ENCODE results near the gene CFAP126.
"Not testable (repeated sequence)": the region's sequence is repeated elsewhere in the genome, so short reads cannot be mapped to it uniquely, and the experiment has no call there.

CFAP126 gene

DNA sequence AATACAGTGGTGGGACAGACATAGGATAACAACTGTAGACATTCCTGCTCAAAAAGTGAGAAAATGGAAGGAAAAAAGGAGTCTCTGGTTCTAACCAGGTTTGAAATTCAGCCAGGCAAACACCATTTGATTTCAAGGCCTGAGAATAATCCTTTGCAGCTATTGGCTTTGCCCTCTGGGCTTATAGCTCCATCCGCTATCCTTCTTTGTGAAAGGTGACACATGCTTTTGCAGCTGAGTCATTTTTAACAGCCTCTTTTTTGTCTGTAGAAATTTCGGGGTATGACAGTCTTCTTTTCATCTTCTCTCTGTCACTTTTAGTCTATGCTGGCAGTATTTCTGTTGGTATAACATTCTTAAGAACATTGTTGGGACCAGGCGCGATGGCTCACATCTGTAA is 37.3 kb downstream of the CFAP126 start:
- Histone ChIP-seq H2AFZ (ENCODE audit: low read length) (no peak overlapping the region), H3K4me1 (ENCODE audit: insufficient read depth, low read length, severe bottlenecking) (no peaks in the 10 kb centered on the region), H3K79me2 (ENCODE audit: insufficient read depth, low read length) (no peaks in the 10 kb centered on the region), H3K36me3 (ENCODE audit: insufficient read depth, low read length) (peaks cover 66% of the 10 kb centered on the region), H3F3A (ENCODE audit: insufficient read depth, low read length) (no peaks in the 10 kb centered on the region), H3K4me3 (ENCODE audit: low read depth, low read length, poor library complexity, severe bottlenecking) (no peak overlapping the region), H3K27ac (ENCODE audit: low read depth, low read length, poor library complexity, severe bottlenecking) (no peak overlapping the region), H3K27me3 (ENCODE audit: insufficient read depth, low read length) (no peaks in the 10 kb centered on the region), H3K9ac (ENCODE audit: low read length) (no peak overlapping the region), H3K9me2 (ENCODE audit: low read depth, low read length) (no peaks in the 10 kb centered on the region), H3K9me3 (ENCODE audit: low read length) (no peaks in the 10 kb centered on the region), H4K20me1 (ENCODE audit: insufficient read depth, low read length) (no peaks in the 10 kb centered on the region), H3K4me2 (ENCODE audit: low read length) (no peak overlapping the region)
- TF ChIP-seq CTCF (IDR thresholded peaks at IDR 0.05; ENCODE audit: low read length) (no peak), EZH2 (IDR thresholded peaks at IDR 0.05; ENCODE audit: borderline replicate concordance, low read length) (no peak)

DNA sequence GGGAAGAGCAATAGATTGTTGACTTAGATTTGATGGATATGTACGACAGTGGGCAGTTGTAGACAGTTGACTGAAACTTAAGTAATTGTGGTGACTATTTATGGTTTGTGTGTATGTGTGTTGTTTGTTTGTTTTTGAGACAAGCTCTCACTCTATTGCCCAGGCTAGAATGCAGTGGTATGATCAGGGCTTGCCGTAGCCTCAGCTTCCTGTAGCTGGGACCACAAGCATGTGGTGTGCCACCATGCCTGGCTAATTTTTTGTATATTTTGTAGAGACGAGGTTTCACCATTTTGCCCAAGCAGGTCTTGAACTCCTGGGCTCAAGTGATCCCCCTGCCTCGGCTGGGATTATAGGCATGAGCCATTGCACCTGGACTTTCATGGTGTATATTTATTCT is 43.7 kb downstream of the CFAP126 start:
- Histone ChIP-seq H3K4me1 (ENCODE audit: insufficient read depth, low read length, severe bottlenecking) (no peaks in the 10 kb centered on the region), H3K9me2 (ENCODE audit: low read depth, low read length) (no peaks in the 10 kb centered on the region), H3K27me3 (ENCODE audit: insufficient read depth, low read length) (no peaks in the 10 kb centered on the region), H3K27ac (ENCODE audit: low read depth, low read length, poor library complexity, severe bottlenecking) (no peak overlapping the region), H4K20me1 (ENCODE audit: insufficient read depth, low read length) (no peaks in the 10 kb centered on the region), H3F3A (ENCODE audit: insufficient read depth, low read length) (no peaks in the 10 kb centered on the region), H3K9ac (ENCODE audit: low read length) (no peak overlapping the region), H2AFZ (ENCODE audit: low read length) (no peak overlapping the region), H3K4me2 (ENCODE audit: low read length) (no peak overlapping the region), H3K36me3 (ENCODE audit: insufficient read depth, low read length) (peaks cover 46% of the 10 kb centered on the region), H3K79me2 (ENCODE audit: insufficient read depth, low read length) (no peaks in the 10 kb centered on the region; the same call in 1 of the 2 replicates), H3K9me3 (ENCODE audit: low read length) (no peaks in the 10 kb centered on the region), H3K4me3 (ENCODE audit: low read depth, low read length, poor library complexity, severe bottlenecking) (no peak overlapping the region)
- TF ChIP-seq EZH2 (IDR thresholded peaks at IDR 0.05; ENCODE audit: borderline replicate concordance, low read length) (no peak), CTCF (IDR thresholded peaks at IDR 0.05; ENCODE audit: low read length) (no peak)

DNA sequence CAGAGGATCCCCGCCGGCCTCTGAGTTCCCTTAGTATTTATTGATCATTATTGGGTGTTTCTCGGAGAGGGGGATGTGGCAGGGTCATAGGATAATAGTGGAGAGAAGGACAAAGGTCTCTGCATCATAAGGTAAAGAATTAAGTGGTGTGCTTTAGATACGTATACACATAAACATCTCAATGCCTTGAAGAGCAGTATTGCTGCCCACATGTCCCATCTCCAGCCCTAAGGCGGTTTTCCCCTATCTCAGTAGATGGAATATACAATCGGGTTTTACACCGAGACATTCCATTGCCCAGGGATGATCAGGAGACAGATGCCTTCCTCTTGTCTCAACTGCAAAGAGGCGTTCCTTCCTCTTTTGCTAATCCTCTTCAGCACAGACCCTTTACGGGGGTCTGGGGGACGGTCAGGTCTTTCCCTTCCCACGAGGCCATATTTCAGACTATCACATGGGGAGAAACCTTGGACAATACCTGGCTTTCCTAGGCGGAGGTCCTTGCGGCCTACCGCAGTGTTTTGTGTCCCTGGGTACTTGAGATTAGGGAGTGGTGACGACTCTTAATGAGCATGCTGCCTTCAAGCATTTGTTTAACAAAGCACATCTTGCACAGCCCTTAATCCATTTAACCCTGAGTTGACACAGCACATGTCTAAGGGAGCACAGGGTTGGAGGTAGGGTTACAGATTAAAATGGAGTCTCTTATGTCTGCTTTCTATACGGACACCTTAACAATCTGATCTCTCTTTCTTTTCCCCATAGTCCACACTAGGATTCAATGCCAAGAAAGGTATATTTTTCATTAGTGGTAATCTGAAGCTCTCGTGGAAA is 51.6 kb downstream of the CFAP126 start:
- not testable (repeated sequence) for H2AFZ ChIP-seq (ENCODE audit: low read length); H4K20me1 ChIP-seq (ENCODE audit: insufficient read depth, low read length); H3K27me3 ChIP-seq (ENCODE audit: insufficient read depth, low read length); H3K9me2 ChIP-seq (ENCODE audit: low read depth, low read length); H3K9ac ChIP-seq (ENCODE audit: low read length); H3K4me2 ChIP-seq (ENCODE audit: low read length); H3K4me3 ChIP-seq (ENCODE audit: low read depth, low read length, poor library complexity, severe bottlenecking); H3F3A ChIP-seq (ENCODE audit: insufficient read depth, low read length); H3K27ac ChIP-seq (ENCODE audit: low read depth, low read length, poor library complexity, severe bottlenecking); H3K9me3 ChIP-seq (ENCODE audit: low read length); H3K36me3 ChIP-seq (ENCODE audit: insufficient read depth, low read length)
- Histone ChIP-seq H3K79me2 (ENCODE audit: insufficient read depth, low read length) (peaks cover 14% of the 10 kb centered on the region), H3K4me1 (ENCODE audit: insufficient read depth, low read length, severe bottlenecking) (peaks cover 26% of the 10 kb centered on the region)

Data from OCI-LY1 (cell line).